ENCODE results near the gene FEZF1.

DNA sequence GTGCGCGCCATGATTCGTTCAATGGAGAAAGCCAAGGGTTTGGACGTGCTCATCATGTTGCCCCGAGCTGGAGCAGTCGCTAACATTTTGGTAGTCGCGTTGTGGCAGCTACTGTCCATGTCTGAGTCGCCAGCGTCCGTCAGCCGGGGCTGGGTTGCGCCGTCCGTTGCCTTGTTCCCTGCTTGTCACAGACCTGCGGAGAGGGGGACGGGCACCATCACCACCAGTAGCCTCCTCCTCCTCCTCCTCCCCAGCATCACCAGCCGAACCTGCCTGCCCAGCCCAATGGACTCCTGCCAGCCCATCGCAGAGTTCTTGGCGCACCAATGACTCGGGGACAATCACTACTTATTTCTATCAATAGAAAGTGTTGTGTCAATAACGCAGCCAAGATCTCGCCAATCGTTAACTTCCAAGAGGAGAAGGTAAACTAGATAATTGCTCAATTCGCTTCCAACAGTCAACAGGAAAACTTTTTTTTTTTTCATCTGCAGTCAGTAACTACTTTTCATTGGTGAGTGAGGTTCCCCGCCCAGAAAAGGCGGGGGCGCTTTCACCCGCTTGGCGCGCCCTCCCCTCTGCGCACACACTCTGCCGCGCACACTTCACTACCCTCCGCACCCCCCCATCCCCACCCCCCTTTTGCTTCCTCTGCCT lies at the start of gene FEZF1:
- TF ChIP-seq POLR2A (IDR thresholded peaks at IDR 0.05; ENCODE audit: low read length) (no peak), GATA1 (IDR thresholded peaks at IDR 0.05; ENCODE audit: low read depth, low read length) (no peak)
